Stimulated activated naive CD4-positive, alpha-beta T cell treated with Interleukin-2 at 50 U/mL for 16 hours (primary cell): Measurements from ENCODE around the gene CDC6.

Source experiments
- DNase-seq: peaks from one replicate; lab custom pipeline; 2025; lab: John Stamatoyannopoulos, UW

CDC6 gene

GRCh38 chr17:40323391-40324381 is 36.0 kb downstream of the CDC6 start:
- DNase-seq = peak; percentile 74

- no peak for DNase-seq
These were observed 37.7 kb downstream of the CDC6 start for GRCh38 chr17:40325156-40326013.

GRCh38 chr17:40326014-40326831 is 38.5 kb downstream of the CDC6 start:
- peak; percentile 44 for DNase-seq

GRCh38 chr17:40326832-40327199 is 39.1 kb downstream of the CDC6 start:
- no peak for DNase-seq

GRCh38 chr17:40327244-40327729 is 39.6 kb downstream of the CDC6 start:
- DNase-seq = no peak

- DNase-seq = no peak
These were observed 40.2 kb downstream of the CDC6 start for GRCh38 chr17:40327735-40328385.

- DNase-seq = no peak
These were observed 40.7 kb downstream of the CDC6 start for GRCh38 chr17:40328386-40328766.

GRCh38 chr17:40329839-40330794 is 42.4 kb downstream of the CDC6 start:
- DNase-seq = no peak

GRCh38 chr17:40330850-40331470 is 43.3 kb downstream of the CDC6 start:
- no peak for DNase-seq

GRCh38 chr17:40331743-40332641 is 44.3 kb downstream of the CDC6 start:
- no peak for DNase-seq

- DNase-seq = no peak
These were observed 46.2 kb downstream of the CDC6 start for GRCh38 chr17:40333781-40334448.

- DNase-seq = no peak
These were observed 47.9 kb downstream of the CDC6 start for GRCh38 chr17:40335620-40336019.

GRCh38 chr17:40337351-40337750 is 49.7 kb downstream of the CDC6 start:
- DNase-seq = no peak

GRCh38 chr17:40338058-40338457 is 50.4 kb downstream of the CDC6 start:
- no peak for DNase-seq

- DNase-seq = no peak
These were observed 51.4 kb downstream of the CDC6 start for GRCh38 chr17:40338941-40339649.

GRCh38 chr17:40340327-40340726 is 52.6 kb downstream of the CDC6 start:
- DNase-seq = no peak
